GM21526 (cell line): Measurements from ENCODE around the gene COL4A1.
A peak's percentile ranks its signal among the peaks of the same experiment; 100 is the strongest.

Experiments used
- ATAC-seq: cut with Tn5 transposase; IDR thresholded peaks from one replicate; pipeline ENCODE4 v1.9.1; 2021; ENCODE audit warnings: moderate library complexity; ENCODE audit not compliant: unreplicated experiment, low FRiP score

Gene COL4A1

GRCh38 chr13:110154410-110154933 is 152.5 kb downstream of the COL4A1 start:
- no peak for ATAC-seq

- no peak for ATAC-seq
Measured at GRCh38 chr13:110152351-110152750, 154.6 kb downstream of the COL4A1 start.

- no peak for ATAC-seq
Measured at GRCh38 chr13:110151462-110151861, 155.5 kb downstream of the COL4A1 start.

GRCh38 chr13:110150384-110151101 is 156.4 kb downstream of the COL4A1 start:
- ATAC-seq = no peak

GRCh38 chr13:110149036-110149435 is 157.9 kb downstream of the COL4A1 start:
- ATAC-seq = no peak

- no peak for ATAC-seq
Measured at GRCh38 chr13:110140099-110140498, 166.9 kb downstream of the COL4A1 start.

GRCh38 chr13:110138700-110139036 is 168.3 kb downstream of the COL4A1 start:
- ATAC-seq = no peak

- ATAC-seq = peak; percentile 65
Measured at GRCh38 chr13:110138010-110138699, 168.8 kb downstream of the COL4A1 start.

GRCh38 chr13:110137680-110138009 is 169.3 kb downstream of the COL4A1 start:
- ATAC-seq = peak; percentile 80

GRCh38 chr13:110136660-110137585 is 170.0 kb downstream of the COL4A1 start:
- no peak for ATAC-seq

GRCh38 chr13:110135977-110136597 is 170.9 kb downstream of the COL4A1 start:
- ATAC-seq = no peak

- ATAC-seq = no peak
Measured at GRCh38 chr13:110134801-110135200, 172.2 kb downstream of the COL4A1 start.

- no peak for ATAC-seq
Measured at GRCh38 chr13:110133425-110134235, 173.3 kb downstream of the COL4A1 start.

GRCh38 chr13:110132225-110132982 is 174.6 kb downstream of the COL4A1 start:
- ATAC-seq = no peak

- no peak for ATAC-seq
Measured at GRCh38 chr13:110131424-110131823, 175.5 kb downstream of the COL4A1 start.

GRCh38 chr13:110130431-110130830 is 176.5 kb downstream of the COL4A1 start:
- no peak for ATAC-seq

GRCh38 chr13:110129539-110130186 is 177.3 kb downstream of the COL4A1 start:
- ATAC-seq = no peak

GRCh38 chr13:110129076-110129475 is 177.9 kb downstream of the COL4A1 start:
- no peak for ATAC-seq

GRCh38 chr13:110128546-110128945 is 178.4 kb downstream of the COL4A1 start:
- ATAC-seq = no peak
